ENCODE data around the gene MCM5.
"Not testable (repeated sequence)": the region's sequence is repeated elsewhere in the genome, so short reads cannot be mapped to it uniquely, and the experiment has no call there.

MCM5 gene

DNA sequence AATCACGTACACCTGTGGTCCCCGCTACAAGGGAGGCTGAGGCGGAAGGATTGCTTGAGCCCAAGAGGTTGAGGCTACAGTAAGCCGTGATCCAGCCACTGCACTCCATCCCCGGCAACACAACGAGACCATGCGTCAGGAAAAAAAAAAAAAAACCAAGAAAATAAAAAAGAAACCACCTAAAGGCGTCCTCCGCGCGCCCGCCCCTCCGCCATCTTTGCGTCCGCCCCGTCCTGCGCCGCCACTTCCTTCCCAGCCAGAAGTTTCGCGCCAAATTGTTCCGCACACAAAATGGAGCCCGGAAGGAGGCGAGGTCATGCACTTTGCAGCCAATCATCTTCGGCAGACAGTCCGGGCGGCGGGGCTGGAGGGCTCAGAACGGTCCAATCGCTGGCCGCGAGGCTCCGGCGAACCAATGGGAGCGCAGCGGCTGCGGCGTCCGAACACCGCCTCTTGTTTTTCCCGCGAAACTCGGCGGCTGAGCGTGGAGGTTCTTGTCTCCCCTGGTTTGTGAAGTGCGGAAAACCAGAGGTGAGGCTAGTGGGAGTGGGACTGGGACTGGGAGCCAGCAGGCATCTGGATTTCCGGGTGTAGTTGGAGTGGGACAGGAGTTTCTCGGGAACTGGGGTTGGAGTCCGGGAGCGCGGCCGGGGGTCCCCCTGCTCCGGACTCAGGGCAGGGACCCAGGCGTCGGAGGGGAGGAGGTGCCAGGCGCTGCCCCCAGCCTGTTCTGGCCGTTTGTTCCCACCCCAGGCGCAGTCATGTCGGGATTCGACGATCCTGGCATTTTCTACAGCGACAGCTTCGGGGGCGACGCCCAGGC lies at the start of gene MCM5:
MCM5 (plus strand) TSS at position 463 of the 823 bp plus-strand sequence; CDS start at position 762, 299 bp downstream.
- peak; percentile 97 for DNase-seq

GRCh38 chr22:35350539-35351503 lies 49.1 kb upstream of the MCM5 start:
- peak; percentile 92 for DNase-seq

GRCh38 chr22:35352214-35353111 lies 47.5 kb upstream of the MCM5 start:
- peak; percentile 79 for DNase-seq

DNA sequence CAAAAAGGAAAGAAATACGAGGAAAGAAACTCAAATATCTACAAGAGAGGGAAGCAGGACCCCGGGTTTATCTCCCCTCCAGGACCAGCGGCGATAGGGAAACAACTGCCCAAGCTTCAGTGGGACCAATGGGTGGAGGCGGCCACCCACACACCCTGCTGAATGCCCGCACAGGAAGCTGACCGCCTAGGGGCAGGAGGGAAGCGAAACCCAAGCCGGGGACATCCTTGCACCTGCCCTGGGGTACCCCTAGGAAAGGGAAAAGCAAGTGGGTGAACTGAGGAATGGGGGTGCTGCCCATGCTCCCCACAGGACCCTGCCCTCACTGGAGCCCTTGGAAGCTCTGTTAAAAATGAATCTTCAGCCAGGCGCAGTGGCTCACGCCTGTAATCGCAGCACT lies 46.6 kb upstream of the MCM5 start:
- no peak for DNase-seq

GRCh38 chr22:35354068-35354467 lies 45.9 kb upstream of the MCM5 start:
- DNase-seq, result no peak

DNA sequence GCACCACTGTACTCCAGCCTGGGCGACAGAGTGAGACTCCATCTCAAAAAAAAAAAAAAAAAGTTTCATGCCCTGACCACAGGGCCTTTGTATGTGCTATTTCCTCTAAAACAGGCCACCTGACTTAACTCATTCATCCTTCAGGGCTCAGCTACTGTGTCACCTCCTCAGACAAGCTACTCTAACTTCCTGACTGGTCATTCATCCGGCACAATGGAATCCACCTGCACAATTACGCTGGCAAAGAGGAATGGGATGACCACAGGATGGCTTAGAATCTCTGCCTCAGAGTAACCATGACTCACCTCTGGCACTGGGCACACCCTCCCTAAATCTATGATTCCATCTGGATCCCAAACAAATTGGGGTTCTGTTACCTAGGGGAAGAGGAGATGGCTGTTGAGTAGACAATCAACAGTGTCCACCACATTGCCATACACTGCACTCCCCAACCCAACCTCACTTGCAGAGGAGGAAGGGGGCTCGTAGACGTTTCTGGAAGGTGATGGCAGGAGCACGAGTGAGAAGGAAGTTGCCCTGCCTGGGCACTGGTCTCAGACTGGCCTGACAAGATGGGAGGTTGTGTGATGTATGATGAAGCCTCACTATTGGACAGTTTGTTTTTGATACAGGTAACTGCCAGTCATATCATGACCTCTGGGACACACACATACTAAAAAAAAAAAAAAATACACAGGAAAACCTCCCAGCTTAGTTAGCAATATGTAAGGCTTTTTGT lies 41.9 kb upstream of the MCM5 start:
- DNase-seq, result no peak

DNA sequence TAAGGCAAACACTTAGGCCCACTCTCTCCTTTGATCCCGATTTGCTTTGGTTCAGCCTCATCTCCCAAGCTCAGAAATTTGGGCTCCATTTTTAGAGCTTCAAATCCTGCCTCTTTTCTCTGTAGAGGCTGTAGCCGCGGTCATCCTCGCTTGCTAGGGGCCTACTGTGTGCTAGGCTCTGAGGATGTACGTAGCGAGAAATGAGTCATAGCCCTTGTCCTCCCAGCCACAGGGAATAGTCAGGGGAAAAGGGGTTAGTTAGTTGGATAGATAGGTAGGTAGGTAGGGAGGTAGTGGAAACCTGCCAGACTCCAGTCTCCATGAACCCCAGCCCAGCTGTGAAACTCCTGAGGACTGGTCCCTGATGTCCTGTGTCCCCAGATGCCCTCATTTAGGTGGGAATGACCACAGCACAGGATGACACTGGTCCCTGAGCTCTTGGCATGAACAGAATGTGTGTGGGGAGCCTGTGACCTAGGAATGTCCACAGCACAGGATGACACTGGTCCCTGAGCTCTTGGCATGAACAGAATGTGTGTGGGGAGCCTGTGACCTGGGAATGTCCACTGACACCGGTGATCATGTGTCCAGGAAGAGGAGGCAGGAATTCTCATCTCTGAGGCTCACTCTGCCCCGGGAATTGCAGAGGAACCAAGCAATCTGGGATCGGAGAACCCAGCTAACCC lies 40.4 kb upstream of the MCM5 start:
- no peak for DNase-seq

DNA sequence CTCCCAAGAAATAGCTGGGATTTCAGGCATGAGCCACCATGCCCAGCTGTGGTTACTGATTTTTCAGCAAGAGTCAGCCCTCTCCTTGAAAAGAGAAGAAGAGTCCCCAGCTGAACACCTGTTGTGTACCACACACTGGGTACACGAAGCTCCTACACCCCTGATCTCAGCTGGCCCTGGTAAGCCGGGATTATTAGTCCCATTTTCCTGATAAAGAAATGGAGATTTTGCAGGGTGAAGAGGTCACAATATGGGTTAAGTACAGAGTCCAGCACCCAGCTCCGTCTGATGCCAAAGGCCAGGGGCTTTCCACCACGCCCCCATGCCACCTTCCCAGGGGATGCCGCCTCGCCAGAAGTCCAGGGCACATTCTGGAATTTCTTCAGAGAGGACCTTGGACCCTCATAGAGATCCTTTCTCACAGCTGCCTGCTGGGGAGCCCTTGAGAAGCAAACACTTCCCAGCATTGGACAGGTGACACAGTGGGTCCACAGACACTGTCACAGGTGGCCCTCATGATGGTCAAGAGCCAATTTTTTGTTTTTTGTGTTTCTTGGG lies 38.9 kb upstream of the MCM5 start:
- DNase-seq, result no peak

- no peak for DNase-seq
Measured at GRCh38 chr22:35363566-35364086, 36.3 kb upstream of the MCM5 start.

GRCh38 chr22:35364230-35364629 lies 35.7 kb upstream of the MCM5 start:
- not testable (repeated sequence) for DNase-seq

GRCh38 chr22:35367331-35367886 lies 32.5 kb upstream of the MCM5 start:
- DNase-seq, result no peak

DNA sequence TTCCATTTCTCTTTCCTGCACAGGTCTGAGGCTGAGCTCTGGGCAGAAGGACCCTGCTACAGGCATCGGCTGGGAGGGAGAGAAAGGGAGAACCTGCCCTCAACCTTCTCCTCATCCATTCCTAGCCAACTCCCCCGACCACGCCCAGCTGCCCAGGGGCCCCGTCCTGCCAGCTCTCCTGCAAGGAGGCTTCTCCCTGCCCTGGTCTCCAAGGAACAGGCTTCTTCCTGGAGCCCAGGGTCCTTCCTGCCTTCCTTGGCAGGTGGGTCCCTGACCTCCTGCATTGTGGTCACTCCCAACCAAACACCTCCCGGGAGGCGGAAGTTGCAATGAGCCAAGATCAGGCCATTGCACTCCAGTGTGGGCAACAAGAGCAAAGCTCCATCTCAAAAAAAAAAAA lies 31.6 kb upstream of the MCM5 start:
- no peak for DNase-seq

DNA sequence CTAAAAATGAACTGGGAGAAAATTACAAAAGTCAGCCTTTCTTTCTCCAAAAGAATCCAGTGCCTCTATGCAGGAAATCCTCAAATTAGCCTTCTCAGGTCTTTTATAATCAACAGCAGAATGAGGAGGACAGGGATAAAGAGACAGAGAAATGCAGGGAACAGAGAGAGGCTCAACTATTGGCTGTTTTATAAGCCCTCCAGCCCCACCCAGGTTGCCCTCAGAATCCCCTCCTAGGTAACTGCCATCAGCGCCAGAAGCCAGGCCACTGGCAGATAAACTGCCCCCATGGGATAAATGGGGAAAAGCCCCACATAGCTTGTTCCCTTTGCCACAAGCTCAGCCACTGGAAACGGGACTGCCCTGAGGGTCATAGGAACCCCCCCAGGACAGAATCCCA lies 29.9 kb upstream of the MCM5 start:
- no peak for DNase-seq

DNA sequence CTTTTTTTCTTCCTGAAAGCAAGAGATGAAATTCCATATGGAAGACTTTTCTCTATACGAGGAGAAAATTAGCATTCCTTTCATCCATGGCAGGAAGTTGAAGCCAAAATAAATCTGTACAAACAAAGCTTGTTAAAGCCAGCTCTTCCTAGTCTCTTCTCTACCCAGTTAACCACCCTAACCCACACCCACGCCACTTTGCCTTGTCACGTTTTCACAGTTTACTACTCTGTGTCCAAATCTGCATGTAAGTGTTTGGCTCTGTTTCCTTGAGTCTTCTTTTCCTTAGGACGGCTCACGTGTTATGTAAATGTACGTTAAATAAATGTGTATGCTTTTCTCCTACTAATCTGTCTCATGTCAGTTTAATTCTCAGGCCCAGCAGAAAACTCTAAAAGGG lies 26.2 kb upstream of the MCM5 start:
- no peak for DNase-seq

DNA sequence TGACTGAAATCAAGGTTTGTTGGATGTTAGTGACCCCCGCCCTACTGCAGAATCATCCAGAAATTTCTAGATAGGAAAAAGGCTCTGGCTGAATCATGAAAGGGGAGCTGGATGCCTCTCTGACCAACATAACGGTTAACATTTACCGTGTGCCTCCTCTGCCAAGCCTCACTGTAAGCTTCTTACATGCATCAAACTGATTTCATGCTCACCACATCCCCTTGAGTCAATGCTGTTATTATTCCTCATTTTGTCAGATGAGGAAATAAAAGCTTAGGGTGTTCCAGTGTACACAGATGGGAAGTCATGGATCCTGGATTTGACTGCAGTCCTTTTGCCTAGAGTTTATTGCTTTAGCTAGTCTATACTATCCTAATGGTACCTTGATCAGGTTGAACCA lies 24.9 kb upstream of the MCM5 start:
- DNase-seq, result no peak

DNA sequence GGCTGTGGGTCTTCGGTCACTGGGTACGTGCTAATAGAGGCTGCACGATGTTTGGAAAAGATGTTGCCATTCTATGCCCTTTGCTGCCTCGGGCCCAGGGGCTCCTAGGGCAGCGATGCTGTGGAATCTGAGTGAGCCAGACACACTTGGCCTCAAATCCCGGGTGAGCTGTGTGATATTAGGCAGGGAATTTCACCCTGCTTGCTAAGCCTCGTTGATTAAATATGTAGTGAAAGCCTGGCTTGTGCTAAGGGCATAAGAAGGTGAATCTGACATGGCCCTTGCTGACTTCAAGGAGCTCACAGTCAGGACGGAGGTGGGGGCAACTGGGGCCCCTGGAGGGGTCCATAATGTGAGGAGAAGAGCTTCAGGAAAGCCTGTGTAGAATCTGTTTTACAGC lies 24.4 kb upstream of the MCM5 start:
- DNase-seq, result no peak

- DNase-seq, result peak; percentile 67
Measured at GRCh38 chr22:35376728-35377472, 23.0 kb upstream of the MCM5 start.

- no peak for DNase-seq
Measured at GRCh38 chr22:35377735-35378134, 22.2 kb upstream of the MCM5 start.

- no peak for DNase-seq
Measured at GRCh38 chr22:35378621-35379020, 21.3 kb upstream of the MCM5 start.
